AG09309 (cell line): ENCODE results near the gene DEPDC5.

Experiments
- DNase-seq: peaks from one replicate; pipeline ENCODE4 v3.0.0-alpha.2; 2010; ENCODE audit warnings: low read depth
- H3K4me3 ChIP-seq: 2 replicates; pipeline ENCODE4 v1.5.1; 2011; ENCODE audit warnings: mild to moderate bottlenecking, low read depth, low read length, moderate library complexity; ENCODE audit not compliant: control insufficient read depth
- TF ChIP-seq, protein P1 (sequence below): IDR thresholded peaks from 2 replicates; pipeline ENCODE4 v1.5.1; 2011; ENCODE audit warnings: mild to moderate bottlenecking, low read depth, low read length, inconsistent platforms; ENCODE audit not compliant: insufficient read depth, control insufficient read depth; ENCODE audit errors: missing control alignments

Gene DEPDC5

DNA sequence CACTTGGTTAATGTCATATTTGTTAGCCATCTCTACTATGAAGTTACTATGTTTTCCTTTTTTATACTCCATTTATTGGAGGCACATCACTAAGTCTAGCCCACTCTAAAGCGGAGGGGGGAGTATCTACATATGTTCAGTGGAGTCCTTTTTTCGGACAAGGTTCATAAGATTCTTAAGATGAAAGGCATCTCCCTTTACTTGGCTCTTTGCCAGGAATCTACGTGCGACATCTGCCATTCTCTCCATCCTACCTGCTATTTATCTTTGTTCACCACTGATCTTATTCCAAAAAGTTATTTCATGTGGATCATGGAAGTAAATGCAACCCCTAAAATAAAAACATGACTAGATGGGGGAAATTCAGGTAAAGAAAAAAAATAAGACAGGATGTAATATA is 113.1 kb downstream of the DEPDC5 start:
- TF ChIP-seq, protein P1, sequence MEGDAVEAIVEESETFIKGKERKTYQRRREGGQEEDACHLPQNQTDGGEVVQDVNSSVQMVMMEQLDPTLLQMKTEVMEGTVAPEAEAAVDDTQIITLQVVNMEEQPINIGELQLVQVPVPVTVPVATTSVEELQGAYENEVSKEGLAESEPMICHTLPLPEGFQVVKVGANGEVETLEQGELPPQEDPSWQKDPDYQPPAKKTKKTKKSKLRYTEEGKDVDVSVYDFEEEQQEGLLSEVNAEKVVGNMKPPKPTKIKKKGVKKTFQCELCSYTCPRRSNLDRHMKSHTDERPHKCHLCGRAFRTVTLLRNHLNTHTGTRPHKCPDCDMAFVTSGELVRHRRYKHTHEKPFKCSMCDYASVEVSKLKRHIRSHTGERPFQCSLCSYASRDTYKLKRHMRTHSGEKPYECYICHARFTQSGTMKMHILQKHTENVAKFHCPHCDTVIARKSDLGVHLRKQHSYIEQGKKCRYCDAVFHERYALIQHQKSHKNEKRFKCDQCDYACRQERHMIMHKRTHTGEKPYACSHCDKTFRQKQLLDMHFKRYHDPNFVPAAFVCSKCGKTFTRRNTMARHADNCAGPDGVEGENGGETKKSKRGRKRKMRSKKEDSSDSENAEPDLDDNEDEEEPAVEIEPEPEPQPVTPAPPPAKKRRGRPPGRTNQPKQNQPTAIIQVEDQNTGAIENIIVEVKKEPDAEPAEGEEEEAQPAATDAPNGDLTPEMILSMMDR: no peak
- H3K4me3 ChIP-seq: no peak overlapping the region
- no peak for DNase-seq

DNA sequence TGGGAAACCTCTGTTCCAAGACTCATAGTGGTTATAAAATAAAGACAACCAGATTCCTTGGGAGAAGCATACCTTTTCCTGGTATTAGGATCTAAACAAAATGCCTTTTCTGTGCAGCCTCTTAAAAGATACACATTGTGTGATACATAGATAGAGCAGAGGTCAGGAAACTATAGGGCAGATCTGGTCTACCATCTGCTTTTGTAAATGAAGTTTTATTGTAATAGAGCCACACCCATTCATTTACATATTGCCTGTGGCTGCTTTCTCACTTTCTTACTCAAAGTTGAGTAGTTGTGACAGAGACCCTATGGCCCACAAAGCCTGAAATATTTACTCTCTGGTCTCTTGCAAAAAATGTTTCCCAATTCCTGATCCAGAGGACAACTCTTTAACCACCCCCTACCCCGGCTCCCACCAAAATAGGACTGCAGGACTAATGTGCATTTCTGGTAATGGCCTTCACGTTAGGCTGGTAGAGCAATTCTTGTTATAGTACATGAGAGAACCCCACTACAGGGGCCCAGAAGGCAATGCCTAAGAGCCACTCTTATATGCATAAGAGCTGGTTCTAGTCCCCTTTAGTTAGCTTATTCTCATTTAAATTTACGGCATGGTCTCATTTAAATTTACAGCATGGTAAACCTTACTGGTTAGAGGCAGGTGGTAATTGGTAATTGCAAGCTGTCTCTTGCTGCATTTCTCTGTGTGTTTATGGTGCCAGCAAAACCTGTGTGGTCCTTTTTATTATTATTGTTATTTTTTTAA is 113.8 kb downstream of the DEPDC5 start:
- no peak for DNase-seq
- H3K4me3 ChIP-seq: no peak overlapping the region
- TF ChIP-seq, protein P1: no peak

- no peak overlapping the region for H3K4me3 ChIP-seq
- TF ChIP-seq, protein P1: no peak
- no peak for DNase-seq
Measured at GRCh38 chr22:31869739-31870138, 115.9 kb downstream of the DEPDC5 start.

- TF ChIP-seq, protein P1: peak; percentile 56
- DNase-seq: peak; percentile 61
- no peak overlapping the region for H3K4me3 ChIP-seq
Measured at GRCh38 chr22:31870890-31871289, 117.1 kb downstream of the DEPDC5 start.

DNA sequence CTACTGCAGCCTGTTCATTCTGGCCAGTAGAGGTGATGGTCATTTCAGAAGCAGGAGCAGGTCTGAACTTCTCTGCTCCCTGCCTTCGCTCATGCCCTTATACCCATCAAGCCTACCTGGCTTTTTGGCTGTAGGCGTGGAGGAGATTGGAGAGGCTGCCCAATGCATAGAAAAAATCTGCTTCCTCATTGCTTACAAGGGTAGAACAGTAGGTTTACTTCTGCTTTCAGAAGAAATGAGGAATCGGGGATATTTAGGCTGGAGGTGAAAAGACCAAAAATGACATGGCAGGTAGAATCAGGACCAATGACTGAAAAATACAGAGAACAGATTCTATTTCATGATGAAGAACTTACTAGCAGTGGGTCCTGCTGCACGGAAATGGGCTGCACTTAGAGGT is 117.7 kb downstream of the DEPDC5 start:
- TF ChIP-seq, protein P1: no peak
- DNase-seq: no peak
- no peak overlapping the region for H3K4me3 ChIP-seq

DNA sequence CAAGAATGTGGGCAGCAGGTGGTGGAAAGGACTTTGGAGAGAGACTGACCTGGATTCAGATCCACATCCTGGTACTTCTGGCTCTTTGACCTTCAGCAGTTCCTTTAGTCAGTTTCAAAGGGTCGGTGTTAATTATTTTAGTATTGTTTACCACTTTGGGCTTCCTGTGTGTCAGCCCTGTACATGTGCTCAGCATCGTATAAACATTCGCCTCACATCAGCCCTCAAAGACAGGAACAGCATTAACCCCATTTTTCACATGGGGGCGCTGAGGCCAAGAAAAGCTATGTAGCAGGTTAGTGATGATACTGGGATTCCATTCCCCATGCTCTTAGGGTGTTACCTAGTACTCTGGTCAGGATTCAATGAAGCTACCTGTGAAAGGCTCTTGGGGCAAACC is 118.4 kb downstream of the DEPDC5 start:
- no peak for DNase-seq
- TF ChIP-seq, protein P1: no peak

GRCh38 chr22:31874821-31875220 is 121.0 kb downstream of the DEPDC5 start:
- TF ChIP-seq, protein P1: no peak
- no peak for DNase-seq

More for the DNA sequence above, 118.4 kb downstream of the DEPDC5 start:
- H3K4me3 ChIP-seq: no peak overlapping the region

More at GRCh38 chr22:31874821-31875220, 121.0 kb downstream of the DEPDC5 start:
- no peak overlapping the region for H3K4me3 ChIP-seq
